Lower leg skin (tissue), 3 donors: ENCODE data around the gene ABTB2.

Experiments used
- CTCF ChIP-seq, 3 donors: fragments of 450-650 bp; IDR thresholded peaks; one replicate each; pipeline ENCODE4 v1.5.1; 2016; ENCODE audit warnings: antibody characterized with exemption in 3 of 3, mild to moderate bottlenecking in 3 of 3, moderate library complexity in 2 of 3
- POLR2A ChIP-seq, 2 donors: fragments of 450-650 bp; IDR thresholded peaks; one replicate each; pipeline ENCODE4 v1.6.1; 2016 to 2017; ENCODE audit warnings: antibody characterized with exemption in 2 of 2, mild to moderate bottlenecking in 1 of 2, moderate library complexity in 1 of 2

GRCh38 chr11:34335331-34335730 lies 22.5 kb downstream of the ABTB2 start:
- TF ChIP-seq CTCF (IDR thresholded peaks at IDR 0.05): no peak
- no peak for TF ChIP-seq POLR2A (IDR thresholded peaks at IDR 0.05)
